Activated gamma-delta T cell (primary cell): ENCODE results near the gene PRKCB.

ENCODE experiments used
- DNase-seq: peaks from one replicate; lab custom pipeline; 2025; lab: John Stamatoyannopoulos, UW

Gene PRKCB

GRCh38 chr16:24246911-24247607 lies 411.3 kb downstream of the PRKCB start:
- no peak for DNase-seq

- DNase-seq = no peak
Observed at GRCh38 chr16:24253192-24253591, 417.4 kb downstream of the PRKCB start.

GRCh38 chr16:24255456-24256371 lies 419.9 kb downstream of the PRKCB start, which contains the start of gene CACNG3:
Gene CACNG3, plus strand, starts transcription at chr16:24256335. Its CDS starts 420 bp downstream, at chr16:24256755.
- DNase-seq = peak; percentile 15

GRCh38 chr16:24257958-24258357 lies 422.2 kb downstream of the PRKCB start:
- DNase-seq = no peak

- no peak for DNase-seq
Observed at GRCh38 chr16:24258791-24259190, 423.0 kb downstream of the PRKCB start.

GRCh38 chr16:24262816-24263215 lies 427.0 kb downstream of the PRKCB start:
- no peak for DNase-seq
